B cell (primary cell): ENCODE measurements around the gene MAD1L1. TPM values are rescaled to one million over a fixed set of nuclear protein-coding genes. Genes with fewer than 3 reads are reported as not detected.

Source experiments
- ATAC-seq: fragments of 200-7000 bp; cut with Tn5 transposase; one replicate; pipeline ENCODE4 v1.10.0; 2021; ENCODE audit warnings: low read depth, mild to moderate bottlenecking, moderate number of reproducible peaks, moderate library complexity
- CTCF ChIA-PET: fragments of 350-600 bp; sonication (Branson Sonifier 250); formaldehyde crosslinking; loops from one replicate; lab custom pipeline; 2021; ENCODE audit warnings: antibody characterized with exemption, inconsistent platforms; lab: Charles Lee
- POLR2A ChIA-PET: fragments of 350-600 bp; sonication (Branson Sonifier 250); formaldehyde crosslinking; loops from one replicate; lab custom pipeline; 2021; ENCODE audit warnings: antibody characterized with exemption; lab: Charles Lee
- DNase-seq: peaks from one replicate; pipeline ENCODE4 v3.0.0; 2013
- H2AFZ ChIP-seq: 2 replicates; pipeline ENCODE4 v1.6.1; 2012; ENCODE audit warnings: mild to moderate bottlenecking, low read depth, low read length; ENCODE audit not compliant: insufficient read depth, poor library complexity, severe bottlenecking
- H3K27ac ChIP-seq, 2 donors: 1 replicate in 1 of 2; 2 replicates in 1 of 2; pipeline ENCODE4 v1.5.1; 2012 to 2013; ENCODE audit warnings: low read length in 2 of 2, mild to moderate bottlenecking in 2 of 2, moderate library complexity in 1 of 2
- H3K27me3 ChIP-seq, 4 experiments: fragments of 200-600 bp in 1 of 4; sonication (generic) in 1 of 4; replicated peaks in 1 of 4; 1 replicate in 2 of 4; 2 replicates in 2 of 4; pipeline versions ENCODE4 v1.6.1 to v1.7.0; 2013 to 2016; ENCODE audit warnings: low read length in 3 of 4, mild to moderate bottlenecking in 2 of 4, mixed read lengths in 1 of 4, moderate library complexity in 1 of 4; ENCODE audit not compliant: insufficient read depth in 4 of 4, control insufficient read depth in 3 of 4; ENCODE audit errors: control extremely low read depth in 1 of 4
- H3K36me3 ChIP-seq, 2 experiments: replicated peaks in 1 of 2; 1 replicate in 1 of 2; 2 replicates in 1 of 2; pipeline versions ENCODE4 v1.6.1 to v1.7.1; 2013; ENCODE audit warnings: low read length in 1 of 2; ENCODE audit not compliant: insufficient read depth in 2 of 2, control insufficient read depth in 1 of 2; ENCODE audit errors: control extremely low read depth in 1 of 2, extremely low read depth in 1 of 2
- H3K4me1 ChIP-seq, 2 donors: fragments of 200-600 bp in 1 of 2; sonication (generic) in 1 of 2; 1 replicate in 1 of 2; 2 replicates in 1 of 2; pipeline versions ENCODE4 v1.5.1 to v1.6.1; 2013 to 2017; ENCODE audit warnings: low read length in 2 of 2; ENCODE audit not compliant: control insufficient read depth in 2 of 2, insufficient read depth in 2 of 2
- H3K4me2 ChIP-seq: replicated peaks from 2 replicates; pipeline ENCODE3; 2012; ENCODE audit warnings: mild to moderate bottlenecking, low read depth, low read length; ENCODE audit not compliant: poor library complexity, severe bottlenecking
- H3K4me3 ChIP-seq, 5 experiments: fragments of 200-600 bp in 1 of 5; sonication (generic) in 1 of 5; 1 replicate in 3 of 5; 2 replicates in 2 of 5; pipeline versions ENCODE4 v1.5.1 to v1.7.0; 2011 to 2016; ENCODE audit warnings: low read length in 4 of 5, mild to moderate bottlenecking in 4 of 5, low read depth in 2 of 5, control low read depth in 1 of 5, moderate library complexity in 1 of 5; ENCODE audit not compliant: insufficient read depth in 1 of 5; ENCODE audit errors: control extremely low read depth in 1 of 5, extremely low read depth in 1 of 5
- H3K79me2 ChIP-seq: fragments of 200-600 bp; sonication (generic); one replicate; pipeline ENCODE4 v1.6.0; 2016; ENCODE audit warnings: low read length; ENCODE audit not compliant: control insufficient read depth, insufficient read depth
- H3K9ac ChIP-seq: fragments of 200-600 bp; sonication (generic); 2 replicates; pipeline ENCODE4 v1.6.1; 2017; ENCODE audit warnings: mild to moderate bottlenecking, low read length, moderate library complexity
- H3K9me3 ChIP-seq, 3 donors: one replicate each; pipeline versions ENCODE4 v1.6.1 to v1.7.1; 2013; ENCODE audit warnings: low read length in 2 of 3; ENCODE audit not compliant: control insufficient read depth in 2 of 3, insufficient read depth in 1 of 3; ENCODE audit errors: control extremely low read depth in 1 of 3
- H4K20me1 ChIP-seq: 2 replicates; pipeline ENCODE4 v1.6.0; 2012; ENCODE audit warnings: mild to moderate bottlenecking, low read length; ENCODE audit not compliant: insufficient read depth, control insufficient read depth, poor library complexity, severe bottlenecking
- H3K27ac Mint-ChIP-seq: one replicate; pipeline ENCODE4 v1.8.0; 2021; ENCODE audit warnings: mixed read lengths
- H3K27me3 Mint-ChIP-seq: one replicate; pipeline ENCODE4 v1.8.0; 2021; ENCODE audit warnings: mixed read lengths
- H3K4me1 Mint-ChIP-seq: one replicate; pipeline ENCODE4 v1.8.0; 2021; ENCODE audit warnings: mixed read lengths
- H3K4me3 Mint-ChIP-seq: one replicate; pipeline ENCODE4 v1.8.0; 2021; ENCODE audit warnings: mixed read lengths
- H3K9me3 Mint-ChIP-seq: one replicate; pipeline ENCODE4 v1.8.0; 2022; ENCODE audit warnings: mixed read lengths; ENCODE audit not compliant: insufficient read depth
- CTCF ChIP-seq: fragments of 200-600 bp; IDR thresholded peaks from one replicate; pipeline ENCODE4 v1.8.0; 2022; ENCODE audit warnings: antibody characterized with exemption, mild to moderate bottlenecking
- EZH2 ChIP-seq: IDR thresholded peaks from 2 replicates; pipeline ENCODE4 v1.6.1; 2012; ENCODE audit warnings: borderline replicate concordance, low read depth, mild to moderate bottlenecking, moderate library complexity, low read length; ENCODE audit not compliant: insufficient read depth, poor library complexity, severe bottlenecking
- WGBS: methylation state at CpG from one replicate; pipeline ENCODE4 v1.1.5; 2013; ENCODE audit warnings: missing lambda C conversion rate; ENCODE audit not compliant: insufficient coverage; 5-methylcytosine and 5-hydroxymethylcytosine counted together
- intact Hi-C: fragments of 100-400 bp; cut with micrococcal nuclease; formaldehyde crosslinking; loops from one replicate; pipeline ENCODE4 v1.10.0; 2022
- polyA plus RNA-seq: library from polyadenylated mRNA; depleted of rRNA; stranded (reverse); fragments of >200 nt; gene quantifications from 2 replicates; pipeline ENCODE4 v1.2.3, GENCODE V29; 2012
- total RNA-seq, 2 donors: library from RNA; stranded (reverse); fragments of 120-200 nt in 1 of 2; gene quantifications; 1 replicate in 1 of 2; 2 replicates in 1 of 2; pipeline versions ENCODE4 v1.2.3 to v1.2.4, GENCODE V29; 2013 to 2022

The MAD1L1 gene
- total and polyA plus RNA-seq, 2 donors (not counting 1 experiment from before 2014, with no cell fraction given) = 86.7 to 110 TPM

DNA sequence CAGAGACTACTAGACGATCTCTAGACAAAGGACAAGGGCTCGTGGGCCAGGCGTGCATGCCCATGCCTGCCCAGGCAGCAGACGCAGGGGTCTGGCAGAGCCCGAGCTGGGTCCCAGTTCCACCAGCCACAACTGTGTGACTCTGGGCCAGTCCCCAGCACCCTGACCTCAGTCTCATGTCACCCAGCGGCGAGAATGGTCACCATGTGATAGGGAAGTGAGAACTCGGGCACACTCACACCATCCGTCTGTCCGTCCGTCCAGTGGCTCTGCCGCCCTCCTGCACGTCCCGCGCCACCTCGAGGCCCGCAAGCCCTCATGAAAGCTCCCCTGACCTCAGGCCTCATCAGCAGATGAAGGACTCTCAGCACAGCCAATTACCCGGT is 282.7 kb downstream of the MAD1L1 start:
- H3K9ac ChIP-seq = no peak overlapping the region
- H3K4me1 ChIP-seq = peaks cover 4 to 11% of the 10 kb centered on the region in 2 donors
- no peak overlapping the region for H3K4me3 ChIP-seq
- H3K4me1 Mint-ChIP-seq = peaks cover 8% of the 10 kb centered on the region
- H3K79me2 ChIP-seq = peaks cover 14% of the 10 kb centered on the region
- no peak overlapping the region for H3K27ac Mint-ChIP-seq
- DNase-seq (no peak), ATAC-seq (no peak)
- H3K9me3 ChIP-seq = no peaks in the 10 kb centered on the region
- H2AFZ ChIP-seq = no peak overlapping the region
- H3K4me3 Mint-ChIP-seq = no peak overlapping the region
- ChIA-PET POLR2A (interaction anchor here (0.6 to 1.4 kb wide), 2 partner anchors 30 to 442 kb away, joined by 3 to 4 read pairs; no protein-coding TSS in a partner anchor), CTCF (no interaction called here)
- no peak overlapping the region for H3K4me2 ChIP-seq
- no peaks in the 10 kb centered on the region for H4K20me1 ChIP-seq
- 99% methylated on average over 17 of the region's 18 CpGs for WGBS
- H3K27me3 ChIP-seq = no peaks in the 10 kb centered on the region
- H3K27me3 Mint-ChIP-seq = no peaks in the 10 kb centered on the region
- peaks cover 0 to 6% of the 10 kb centered on the region in 2 experiments for H3K36me3 ChIP-seq
- TF ChIP-seq CTCF (no peak), EZH2 (no peak)
- H3K9me3 Mint-ChIP-seq = no peaks in the 10 kb centered on the region
- no peak overlapping the region for H3K27ac ChIP-seq
- intact Hi-C loops = no loop called here

- CTCF ChIA-PET = no interaction called here
- Histone ChIP-seq H3K4me3 (no peak overlapping the region), H3K4me2 (no peak overlapping the region), H3K9ac (no peak overlapping the region), H3K4me1 (peaks cover 4 to 11% of the 10 kb centered on the region in 2 donors), H3K27ac (no peak overlapping the region), H3K9me3 (no peaks in the 10 kb centered on the region), H2AFZ (no peak overlapping the region), H4K20me1 (no peaks in the 10 kb centered on the region), H3K79me2 (peaks cover 14% of the 10 kb centered on the region), H3K27me3 (no peaks in the 10 kb centered on the region), H3K36me3 (peaks cover 0 to 5% of the 10 kb centered on the region in 2 experiments)
- ATAC-seq = no peak
- TF ChIP-seq CTCF (no peak), EZH2 (no peak)
- intact Hi-C loops = no loop called here
- H3K27ac Mint-ChIP-seq = no peak overlapping the region
- peaks cover 8% of the 10 kb centered on the region for H3K4me1 Mint-ChIP-seq
- H3K9me3 Mint-ChIP-seq = no peaks in the 10 kb centered on the region
- DNase-seq = no peak
- H3K27me3 Mint-ChIP-seq = no peaks in the 10 kb centered on the region
- 87% methylated on average over 15 of the region's 15 CpGs for WGBS
- no peak overlapping the region for H3K4me3 Mint-ChIP-seq
- POLR2A ChIA-PET = interaction anchor here (0.6 kb wide), 1 partner anchor 442 kb away, joined by 4 read pairs; no protein-coding TSS in a partner anchor
These were observed 283.1 kb downstream of the MAD1L1 start for GRCh38 chr7:1949681-1950055.
